NCI-H2029 (cell line): ENCODE results near the gene MAFB.
A peak's percentile ranks its signal among the peaks of the same experiment; 100 is the strongest.

Source experiments
- DNase-seq: peaks from one replicate; lab custom pipeline; 2025; lab: John Stamatoyannopoulos, UW

Gene MAFB

DNA sequence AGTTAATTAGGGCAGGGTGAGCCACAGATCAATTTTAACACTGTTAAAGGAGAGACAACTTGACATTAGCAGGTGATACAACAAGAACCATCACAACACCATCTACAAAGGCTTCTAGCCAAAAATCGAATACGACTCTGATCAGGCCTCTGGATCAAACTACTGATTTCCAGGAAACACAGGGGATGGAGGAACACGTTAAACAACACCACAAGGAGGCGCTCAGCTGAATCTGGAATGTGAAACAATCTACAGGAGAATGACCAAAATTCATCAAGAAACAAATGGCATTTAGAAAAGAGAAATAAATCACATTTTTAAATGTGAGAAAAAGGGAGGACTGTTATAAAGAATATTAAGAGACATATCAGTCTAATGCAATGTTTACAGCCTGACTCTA, 13.5 kb upstream of the MAFB start:
- DNase-seq = no peak

DNA sequence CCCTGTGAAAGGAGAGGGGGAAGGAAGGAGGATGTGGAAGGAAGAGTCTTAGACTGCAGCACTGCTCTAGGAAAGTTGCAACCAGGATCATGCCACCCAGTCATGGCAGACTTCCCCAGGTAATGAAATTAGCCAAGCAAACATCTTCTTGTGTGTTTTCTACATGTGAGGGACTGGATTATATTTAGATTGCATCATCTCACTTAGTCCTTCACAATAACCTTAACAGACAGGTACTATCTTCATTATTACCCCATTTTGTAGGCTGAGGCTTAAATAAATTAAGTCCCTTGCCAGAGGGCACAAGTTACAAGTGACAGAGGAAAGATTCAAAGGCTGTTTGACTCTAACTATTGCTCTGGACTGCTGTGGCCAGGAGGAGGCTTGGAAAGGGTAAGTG, 9.7 kb upstream of the MAFB start:
- DNase-seq = no peak

DNA sequence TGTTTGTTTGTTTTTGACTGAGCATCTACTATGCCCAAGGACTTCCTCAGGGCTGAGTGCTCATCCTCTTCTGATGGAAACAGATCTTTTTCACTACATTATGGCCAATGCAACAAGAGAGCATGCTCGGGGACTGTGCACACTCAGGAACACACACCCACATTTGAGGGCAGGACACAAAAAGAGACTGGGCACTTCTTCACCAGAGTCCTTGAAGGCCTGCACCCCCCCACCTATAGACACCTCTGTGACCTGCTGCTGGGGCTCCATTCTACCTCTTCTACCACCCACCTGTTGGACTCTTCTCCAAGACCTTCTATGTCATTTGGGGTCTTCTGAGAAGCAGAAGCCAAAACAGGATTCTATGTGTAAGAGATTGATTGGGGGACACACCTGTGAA, 9.2 kb upstream of the MAFB start:
- DNase-seq = no peak

DNA sequence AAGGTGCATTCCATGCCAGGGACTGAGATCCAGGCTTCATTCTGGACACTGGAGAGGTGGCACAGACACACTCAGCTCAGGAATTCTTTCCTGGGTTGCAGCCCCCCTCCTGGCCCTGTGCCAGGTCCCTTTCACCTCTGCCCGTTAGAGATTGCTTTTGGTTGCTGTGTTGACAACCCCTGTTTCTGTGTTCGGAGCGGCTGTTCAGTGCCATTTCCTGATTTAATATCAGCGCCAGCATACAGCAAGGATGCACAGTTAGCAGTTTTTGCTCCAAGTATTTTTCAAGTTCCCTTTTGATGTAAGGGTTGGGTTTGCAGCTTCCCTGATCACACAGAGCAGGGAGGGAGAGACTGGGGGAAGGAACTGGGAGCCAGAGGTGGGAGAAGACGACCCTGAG, 8.5 kb upstream of the MAFB start:
- no peak for DNase-seq

DNA sequence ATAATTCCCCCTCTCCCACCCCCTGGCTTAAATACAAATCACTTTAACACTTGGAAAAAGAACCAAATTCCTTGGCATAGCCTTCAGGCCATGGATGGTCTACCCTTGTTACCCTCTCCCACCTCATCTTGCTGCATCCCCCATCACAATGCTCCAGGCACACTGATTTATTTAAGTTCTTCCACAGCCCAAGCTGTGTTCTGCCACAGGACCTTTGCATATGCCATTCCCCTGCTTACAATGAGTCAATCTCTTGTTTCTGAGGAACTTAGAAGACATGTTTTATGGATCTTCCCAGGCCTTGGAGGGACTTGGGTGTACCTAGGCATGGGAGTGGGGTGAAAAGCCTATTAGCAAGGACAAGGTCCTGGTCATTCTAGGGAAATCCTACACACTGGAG, 6.2 kb upstream of the MAFB start:
- no peak for DNase-seq

DNA sequence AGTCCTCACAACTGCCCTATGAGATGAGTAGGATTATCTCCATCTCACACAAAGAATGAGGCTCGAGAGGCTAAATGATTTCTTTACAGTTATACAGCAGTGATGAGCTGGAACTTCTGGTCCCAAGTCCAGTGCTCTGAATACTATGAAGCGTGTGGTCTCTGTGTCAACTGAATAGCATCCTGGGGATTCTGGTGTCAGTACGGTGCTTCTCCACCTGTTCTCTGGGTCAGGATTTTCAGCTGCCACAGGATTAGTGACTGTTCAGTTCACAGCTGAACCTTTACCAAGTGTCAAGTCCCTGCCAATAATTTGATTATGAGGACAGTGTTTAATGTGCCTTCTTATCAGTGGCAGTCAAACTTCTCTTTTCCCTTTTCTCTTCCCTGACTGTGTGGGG, 5.2 kb upstream of the MAFB start:
- DNase-seq = no peak

DNA sequence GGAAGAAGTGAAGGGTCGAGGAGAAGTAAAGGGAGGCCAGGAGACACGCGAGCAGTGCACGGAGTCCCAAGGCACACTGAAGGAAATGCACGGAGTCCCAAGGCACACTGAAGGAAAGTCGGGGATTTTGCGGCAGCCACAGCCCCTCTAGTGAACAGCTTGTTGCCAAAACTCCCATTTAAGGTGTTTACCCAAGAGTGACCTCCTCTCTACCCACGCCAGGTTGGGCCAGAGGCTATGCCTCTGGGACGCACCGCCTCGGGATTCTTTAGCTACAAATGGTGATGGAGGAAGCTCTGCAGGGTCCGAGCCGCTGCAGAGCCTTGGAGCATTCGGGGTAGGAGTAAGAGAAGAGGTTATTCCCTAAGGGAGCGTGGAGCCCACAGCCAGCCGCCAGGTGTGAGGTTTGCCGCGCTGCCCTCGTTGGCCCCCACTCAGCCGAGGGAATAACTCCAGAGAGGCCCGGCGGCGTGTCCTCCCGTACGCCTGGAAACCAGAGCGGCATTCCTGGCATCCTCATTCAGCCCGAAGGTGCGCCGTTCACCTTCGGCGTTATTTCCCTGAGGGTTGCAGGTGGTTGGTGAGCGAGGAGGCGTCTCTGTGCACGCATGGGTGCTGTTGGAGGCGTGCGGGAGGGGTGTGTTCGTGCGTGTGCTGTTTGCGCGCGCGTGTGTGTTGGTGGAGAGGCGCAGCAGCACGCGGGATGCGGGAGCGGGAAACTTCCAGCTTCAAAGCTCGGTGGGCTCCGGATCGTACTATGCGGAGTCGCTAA, 3.4 kb upstream of the MAFB start:
- DNase-seq = no peak

DNA sequence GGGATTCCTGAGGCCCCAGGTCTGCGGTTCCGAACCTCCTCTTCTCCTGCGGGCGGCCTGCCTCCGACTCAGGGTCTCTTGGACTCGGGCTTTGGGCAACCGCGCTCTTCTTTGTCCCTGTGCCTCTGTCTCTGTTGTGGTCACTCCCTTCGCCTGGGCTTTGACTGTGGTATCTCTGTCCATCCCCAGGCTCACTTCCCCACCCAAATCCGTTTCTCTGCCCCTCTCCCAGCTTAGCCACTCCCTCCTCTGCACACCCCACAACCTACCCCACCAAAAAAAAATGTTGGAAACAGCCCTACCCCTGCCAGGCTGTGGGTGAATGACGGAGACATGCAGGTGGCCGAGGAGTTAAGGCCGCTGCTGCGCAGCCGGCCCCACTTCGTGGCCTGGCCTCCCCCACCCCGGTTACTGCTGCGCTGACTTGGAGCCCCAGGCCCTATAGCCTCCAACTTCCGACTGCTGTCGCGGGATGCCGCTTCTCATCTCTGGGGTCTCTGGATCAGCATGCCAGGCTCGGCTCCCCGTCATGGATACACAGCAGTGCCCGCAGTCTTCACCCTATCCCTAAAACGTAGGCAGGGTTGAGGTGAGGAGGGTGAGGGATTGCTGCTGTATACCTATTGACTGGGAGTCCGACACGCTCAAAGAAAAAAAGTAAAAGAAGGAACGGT, 2.7 kb upstream of the MAFB start:
- no peak for DNase-seq

DNA sequence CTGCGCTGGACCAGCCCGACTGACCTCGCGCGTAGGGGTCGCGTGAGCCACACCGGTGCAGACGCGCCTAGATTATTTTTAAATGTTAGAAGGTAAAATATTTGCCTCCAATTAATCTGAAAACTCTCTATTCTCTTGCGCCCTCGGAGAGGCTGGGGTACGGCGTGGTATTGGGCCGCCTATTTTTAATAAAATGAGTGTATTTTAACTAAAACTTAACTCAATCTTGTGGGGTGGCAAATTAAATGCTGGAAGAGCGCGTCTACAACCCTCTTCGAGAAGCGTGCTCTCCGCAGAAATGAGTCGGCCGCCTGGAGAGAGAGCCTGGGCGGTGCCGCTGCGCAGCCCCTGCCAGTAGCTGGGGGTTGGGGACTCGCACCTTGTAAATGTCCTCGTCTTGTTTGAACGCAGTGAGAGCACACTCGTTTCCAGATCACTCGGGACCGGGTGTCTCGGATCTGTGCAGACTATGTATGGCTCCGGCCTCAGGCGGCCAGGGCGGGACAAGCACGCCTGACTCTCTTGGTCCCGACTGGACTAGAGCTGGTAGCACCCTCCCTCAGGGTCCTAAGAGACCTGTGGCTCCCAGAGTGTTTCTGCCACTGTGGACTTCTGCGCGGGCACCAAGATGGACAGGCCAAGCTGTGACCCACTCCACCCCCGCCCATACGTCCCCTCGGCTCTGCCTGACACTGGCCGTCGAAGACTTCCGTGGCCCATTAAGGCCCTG, 2.0 kb upstream of the MAFB start:
- DNase-seq = no peak

DNA sequence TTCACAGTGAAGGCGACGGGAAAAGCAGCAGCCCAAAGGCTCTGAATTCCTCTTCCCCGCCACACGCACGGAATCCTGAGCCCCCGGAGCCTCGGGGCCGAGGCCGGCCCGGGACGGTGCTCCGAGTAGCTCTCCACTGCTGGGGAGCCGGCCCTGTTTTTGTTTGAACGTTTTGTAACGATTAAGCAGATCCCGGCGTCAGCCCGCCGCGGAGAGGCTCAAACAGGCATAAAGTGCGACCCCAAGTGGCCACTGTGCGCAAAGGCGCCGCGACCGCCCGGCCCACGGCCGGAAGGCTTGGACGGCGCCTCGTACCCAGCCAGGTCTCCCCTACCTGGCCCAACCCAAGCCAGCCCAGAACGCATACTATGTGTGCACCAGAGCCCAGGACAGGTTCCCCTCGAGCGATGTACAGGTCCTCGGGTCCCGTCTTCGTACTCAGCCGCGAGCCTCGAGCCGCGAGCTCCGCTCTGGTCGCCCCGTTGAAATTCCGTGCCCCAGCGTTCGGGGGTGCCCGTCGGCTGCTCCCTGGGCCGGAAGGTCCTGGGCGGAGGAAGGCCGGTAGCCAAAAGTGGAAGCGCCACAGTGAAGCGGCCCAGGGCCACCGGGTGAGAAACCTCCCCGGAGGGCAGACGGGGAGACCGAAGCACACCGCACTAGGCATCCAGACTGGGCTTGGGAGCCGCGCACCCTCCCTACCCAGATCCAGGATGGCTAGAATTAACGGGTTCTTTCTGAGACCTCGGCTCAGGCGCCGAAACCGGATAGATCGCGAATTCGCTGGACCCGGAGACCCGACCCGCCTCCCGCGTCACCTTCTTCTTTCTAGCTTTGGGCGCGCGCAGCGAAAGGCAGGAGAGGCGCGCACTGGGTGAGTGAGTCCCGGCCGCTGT, 1.2 kb upstream of the MAFB start:
- DNase-seq = peak; percentile 77

DNA sequence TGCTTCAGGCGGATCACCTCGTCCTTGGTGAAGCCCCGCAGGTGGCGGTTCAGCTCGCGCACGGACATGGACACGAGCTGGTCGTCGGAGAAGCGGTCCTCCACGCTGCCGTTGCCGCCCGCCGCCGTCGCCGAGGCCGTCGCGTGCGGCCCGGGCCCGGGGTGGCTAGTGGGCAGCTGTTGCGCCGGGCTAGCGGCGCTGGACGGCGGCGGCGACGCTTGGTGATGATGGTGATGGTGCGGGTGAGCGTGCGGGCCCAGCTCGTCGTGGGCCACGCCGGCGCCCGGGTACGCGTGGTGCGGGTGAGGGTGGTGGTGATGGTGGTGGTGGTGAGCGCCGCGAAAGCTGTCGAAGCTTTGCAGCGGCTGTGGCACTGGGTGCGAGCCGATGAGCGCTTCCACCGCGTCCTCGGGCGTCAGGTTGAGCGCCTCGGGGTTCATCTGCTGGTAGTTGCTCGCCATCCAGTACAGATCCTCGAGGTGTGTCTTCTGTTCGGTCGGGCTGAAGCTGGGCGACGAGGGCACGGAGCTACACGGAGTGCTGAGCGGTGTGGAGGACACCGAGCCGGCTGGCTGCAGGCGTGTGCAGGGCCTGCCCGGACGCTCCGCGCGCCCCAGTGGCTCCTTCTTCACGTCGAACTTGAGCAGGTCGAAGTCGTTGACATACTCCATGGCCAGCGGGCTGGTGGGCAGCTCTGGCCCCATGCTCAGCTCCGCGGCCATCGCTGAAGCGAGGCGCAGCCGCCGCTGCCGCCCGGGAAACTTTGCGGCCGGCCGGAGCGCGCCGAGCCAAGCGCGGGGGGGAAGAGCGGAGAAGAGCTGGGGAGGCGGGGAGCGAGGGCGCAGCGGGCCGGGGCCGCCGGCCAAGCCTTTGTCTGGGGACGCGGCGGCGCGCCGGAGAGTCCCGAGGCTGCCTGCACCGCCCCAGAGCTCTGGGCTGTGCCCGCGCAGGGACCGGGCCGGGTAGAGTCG, 622 bp downstream of the MAFB start:
- DNase-seq = no peak

DNA sequence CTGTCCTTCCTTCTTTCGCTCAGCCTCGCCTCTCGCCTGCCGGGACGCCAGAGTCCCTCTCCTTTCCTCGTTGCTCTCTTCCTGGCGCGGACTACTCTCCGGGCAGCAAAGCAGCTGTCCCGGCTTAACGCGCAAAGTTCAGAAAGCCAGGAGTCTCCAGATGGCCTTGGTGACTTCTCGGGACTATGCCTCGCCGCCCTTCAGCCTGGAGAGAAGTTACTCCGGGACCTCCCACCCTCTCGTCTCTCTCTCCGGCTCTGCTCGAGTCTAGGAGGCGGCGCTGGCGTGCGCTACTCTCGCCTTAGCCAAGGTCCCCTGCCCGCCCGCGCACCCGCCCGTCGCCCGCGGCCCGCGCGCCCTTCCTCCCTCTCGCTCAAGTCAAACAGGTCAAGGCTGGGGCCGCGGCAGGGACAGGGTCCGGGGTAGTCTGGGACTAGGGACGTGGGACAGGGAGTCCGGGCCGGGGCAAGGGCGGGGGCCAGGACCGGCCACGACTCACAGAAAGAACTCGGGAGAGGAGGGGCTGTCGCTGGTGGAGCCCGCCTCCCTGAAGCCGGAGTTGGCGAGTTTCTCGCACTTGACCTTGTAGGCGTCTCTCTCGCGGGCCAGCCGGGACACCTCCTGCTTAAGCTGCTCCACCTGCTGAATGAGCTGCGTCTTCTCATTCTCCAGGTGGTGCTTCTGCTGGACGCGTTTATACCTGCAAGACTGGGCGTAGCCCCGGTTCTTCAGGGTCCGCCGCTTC, 1.5 kb downstream of the MAFB start:
- DNase-seq = peak; percentile 23

DNA sequence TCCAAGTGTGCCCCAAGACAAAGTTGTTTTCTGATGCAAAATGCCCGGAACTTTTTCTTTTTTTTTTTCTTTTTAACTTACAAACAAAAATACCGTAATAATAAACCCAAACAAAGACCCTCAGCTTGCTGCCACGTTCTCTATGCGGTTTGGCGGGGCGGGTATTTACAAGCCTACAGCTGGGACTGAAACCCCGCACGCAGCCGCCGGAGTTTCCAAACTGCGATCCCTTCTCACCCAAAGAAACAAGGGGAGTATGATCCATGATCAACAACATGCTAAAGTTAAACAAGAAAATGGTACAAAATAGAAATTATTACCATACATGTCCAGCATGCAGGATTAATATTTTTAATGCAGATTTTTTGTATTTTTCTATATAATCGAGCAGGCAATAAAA, 2.1 kb downstream of the MAFB start:
- no peak for DNase-seq

DNA sequence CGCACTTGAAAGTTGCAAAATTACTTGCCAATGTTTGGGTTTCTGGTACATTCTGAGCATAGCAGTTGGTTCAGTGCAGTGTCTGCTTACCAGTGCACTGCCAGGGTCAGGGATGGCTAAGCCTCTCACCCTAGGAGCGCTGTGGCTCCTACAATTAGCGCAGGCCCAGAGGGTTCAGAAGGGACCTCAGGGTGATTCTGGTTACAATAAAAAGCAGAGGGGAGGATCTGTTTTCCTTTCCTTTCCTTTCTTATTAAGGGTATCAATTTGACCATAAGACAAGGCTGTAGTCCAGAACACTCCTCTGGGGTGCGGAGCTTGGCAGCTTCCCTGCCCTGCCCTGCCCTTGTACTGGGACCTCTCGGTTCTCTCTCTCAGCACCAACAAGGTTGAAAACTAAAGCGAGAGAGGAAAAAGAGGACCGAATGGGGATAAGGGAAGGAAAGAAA, 2.6 kb downstream of the MAFB start:
- DNase-seq = no peak

DNA sequence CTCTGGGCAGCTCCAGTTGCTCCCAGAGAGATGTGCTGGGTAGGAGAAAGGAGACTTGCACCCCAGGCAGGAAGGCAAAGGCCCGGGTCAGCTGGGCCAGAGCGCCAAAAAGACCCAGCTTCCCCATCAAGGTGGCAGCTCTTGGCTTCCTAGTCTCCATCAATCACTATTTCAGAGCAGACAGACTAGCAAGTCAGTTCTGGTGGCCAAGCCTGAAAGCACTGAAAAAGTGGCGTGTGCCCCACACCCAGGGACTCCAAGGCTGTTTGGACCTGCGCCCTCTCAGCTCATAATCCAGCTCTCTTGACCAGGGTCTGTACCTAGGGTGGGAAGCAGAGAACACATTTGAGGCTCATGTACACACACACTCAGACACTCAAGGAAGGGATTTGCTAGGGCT, 3.7 kb downstream of the MAFB start:
- DNase-seq = no peak

DNA sequence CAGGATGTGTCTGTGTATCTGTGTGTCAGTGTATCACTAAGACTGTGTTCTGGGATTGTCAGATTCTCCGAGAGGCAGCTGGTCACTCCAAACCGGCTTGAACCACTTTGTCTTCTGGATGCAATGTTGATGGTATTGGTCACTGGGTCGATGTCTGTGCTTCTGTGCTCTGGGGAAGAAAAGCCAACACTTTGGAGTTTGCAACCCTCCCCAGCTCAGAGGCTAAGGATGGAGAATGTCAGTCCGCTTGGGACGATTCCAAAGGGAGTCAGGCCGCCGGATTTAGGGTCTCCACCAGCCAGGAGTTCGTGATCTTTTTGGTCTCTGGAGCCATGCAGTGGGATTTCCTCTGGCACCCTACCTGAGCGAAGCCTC, 5.2 kb downstream of the MAFB start:
- DNase-seq = no peak

DNA sequence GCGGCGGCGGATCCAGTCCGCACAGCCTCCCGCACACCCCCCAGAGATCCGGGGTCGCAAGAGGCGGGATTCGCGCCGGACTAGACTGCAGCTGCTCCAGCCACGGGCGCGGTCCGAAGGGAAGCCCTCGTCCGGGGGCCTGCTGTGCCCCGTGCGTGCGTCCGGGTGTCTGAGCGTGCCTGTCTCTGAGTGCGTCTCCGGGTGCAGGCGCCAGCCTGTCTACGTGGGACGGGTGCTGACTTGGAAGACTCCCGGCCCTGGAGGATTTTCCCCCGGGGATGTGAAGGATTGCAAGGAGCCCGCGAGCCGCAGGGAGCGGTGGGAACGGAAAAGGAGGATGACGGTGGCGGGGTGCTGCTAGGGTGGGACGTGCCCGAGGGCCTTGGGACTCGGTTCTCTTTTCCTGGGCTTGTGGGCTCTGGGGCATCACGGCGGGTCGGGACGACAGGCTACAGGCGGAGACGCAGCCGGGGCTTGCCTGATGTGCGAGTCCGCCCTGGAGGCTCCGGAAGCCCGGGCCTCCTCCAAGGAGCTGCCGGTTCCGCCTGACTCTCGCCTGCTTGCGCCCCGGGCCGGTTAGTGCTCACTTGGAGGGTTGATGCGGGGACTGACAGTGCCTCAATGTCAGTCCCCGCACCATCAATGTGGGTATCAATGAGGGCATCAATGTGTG, 5.7 kb downstream of the MAFB start:
- no peak for DNase-seq

DNA sequence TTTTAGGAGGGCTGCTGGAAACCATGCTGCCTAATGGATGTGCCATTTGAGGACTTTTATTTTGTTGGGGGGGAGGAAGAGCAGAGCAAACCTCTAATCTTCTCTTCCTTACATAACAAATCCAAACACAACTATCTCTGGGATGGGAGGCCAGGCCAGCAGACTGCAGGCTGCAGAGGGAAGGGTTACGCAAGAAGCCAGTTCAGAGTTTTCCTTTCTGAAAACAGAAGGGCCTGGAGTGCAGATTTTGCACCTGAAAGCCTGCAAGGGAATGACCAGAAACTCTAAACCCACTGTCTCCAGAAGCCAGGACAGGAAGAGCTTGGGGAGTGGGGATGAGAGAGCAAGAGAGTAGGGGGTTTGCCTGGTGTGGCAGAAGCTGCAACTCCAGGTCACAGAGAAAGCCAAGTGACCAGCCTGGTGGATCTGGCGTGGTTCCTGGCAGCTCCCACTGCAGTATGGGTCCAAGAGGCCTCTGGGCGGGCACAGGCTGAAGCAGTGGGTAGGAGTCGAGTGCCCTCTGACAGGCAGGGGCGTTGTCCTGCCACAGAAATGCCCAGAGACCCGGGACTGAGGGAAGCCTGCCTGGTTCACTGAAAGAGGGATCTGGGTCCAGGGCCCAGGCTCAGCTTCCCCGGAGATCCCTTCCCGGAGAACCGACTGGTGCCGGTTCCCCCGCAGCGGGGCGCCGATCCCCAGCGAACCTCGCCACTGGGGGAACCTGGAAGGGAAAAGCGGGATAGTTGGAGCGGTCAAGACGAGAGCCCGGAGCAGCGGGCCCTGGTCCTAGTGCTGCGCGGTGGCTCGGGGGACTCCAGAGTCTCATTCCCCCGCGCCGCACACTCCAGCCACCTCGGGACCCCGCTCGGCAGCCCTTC, 6.7 kb downstream of the MAFB start:
- no peak for DNase-seq

DNA sequence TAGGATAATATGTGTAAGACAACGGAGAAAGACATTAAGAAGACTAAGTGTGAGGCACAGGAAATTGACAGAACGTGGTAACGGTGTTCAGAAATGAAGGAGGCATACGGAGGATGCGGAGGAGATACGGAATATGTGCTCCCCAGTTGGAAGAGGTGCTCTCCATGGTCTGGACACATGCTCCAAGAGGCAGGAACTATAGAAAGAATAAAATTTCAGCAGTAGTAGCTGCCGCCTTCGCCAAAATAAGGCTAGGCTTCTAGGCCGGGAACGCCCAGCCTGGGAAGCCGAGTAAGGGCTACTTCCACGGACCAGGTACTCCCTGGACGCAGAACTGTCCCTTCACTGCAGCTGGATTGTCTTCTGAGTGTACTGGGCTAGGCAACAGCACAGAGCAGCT, 7.4 kb downstream of the MAFB start:
- DNase-seq = no peak
